K562 (cell line): ENCODE results near the gene C2orf92. TPM values are rescaled to one million over a fixed set of nuclear protein-coding genes. Genes with fewer than 3 reads are reported as not detected.

Experiments
- ATAC-seq: fragments of 200-7000 bp; cut with Tn5 transposase; 3 replicates; pipeline ENCODE4 v1.9.1; 2020; ENCODE audit warnings: moderate library complexity
- BruUV-seq: library from RNA; stranded (reverse); fragments of 400-500 nt; replicated peaks from 2 replicates; lab custom pipeline; 2021; lab: Mats Ljungman, UMichigan
- CTCF ChIA-PET: fragments of 300-600 bp; formaldehyde crosslinking; extraction: SDS; loops from one replicate; lab custom pipeline; 2021; ENCODE audit warnings: low intra/inter-chr PET ratio; lab: Yijun Ruan, JAX
- POLR2A ChIA-PET: fragments of 300-600, 350-650 bp; sonication (Branson Sonifier 250); formaldehyde crosslinking; extraction: SDS; loops from one replicate; lab custom pipeline; 2021; ENCODE audit warnings: antibody characterized with exemption, inconsistent platforms; lab: Yijun Ruan, JAX
- DNase-seq, 4 experiments: peaks; one replicate each; pipeline versions ENCODE4 v3.0.0 to v3.0.0-alpha.2; 2011 to 2018; ENCODE audit warnings: low spot score in 3 of 4, mixed read lengths in 3 of 4; ENCODE audit errors: extremely low read depth in 1 of 4
- FAIRE-seq: peaks from 2 replicates; lab custom pipeline; 2011; peaks lifted over from hg19 to GRCh38; lab: Jason Lieb, UNC
- H2AFZ ChIP-seq: 2 replicates; pipeline ENCODE4 v1.6.0; 2011; ENCODE audit warnings: low read depth, low read length, control low read depth, inconsistent platforms
- H3K27ac ChIP-seq: fragments of 200-600 bp; 3 replicates; pipeline ENCODE4 v1.8.0; 2011; ENCODE audit warnings: low read depth, mild to moderate bottlenecking, control low read depth, inconsistent platforms, low read length, moderate library complexity, mixed read lengths; ENCODE audit errors: extremely low read depth
- H3K27me3 ChIP-seq, 2 experiments: fragments of 300-600 bp in 1 of 2; 2 replicates in 1 of 2; 3 replicates in 1 of 2; pipeline versions ENCODE4 v1.6.0 to v1.8.0; 2011; ENCODE audit warnings: inconsistent platforms in 2 of 2, low read length in 2 of 2, mild to moderate bottlenecking in 1 of 2, mixed read lengths in 1 of 2, moderate library complexity in 1 of 2; ENCODE audit not compliant: control insufficient read depth in 2 of 2, insufficient read depth in 2 of 2
- H3K36me3 ChIP-seq: fragments of 300-600 bp; 3 replicates; pipeline ENCODE4 v1.8.0; 2011; ENCODE audit warnings: mild to moderate bottlenecking, low read length, inconsistent platforms; ENCODE audit not compliant: control insufficient read depth, insufficient read depth
- H3K4me1 ChIP-seq, 2 experiments: fragments of 200-600 bp in 1 of 2; replicated peaks in 1 of 2; 2 replicates in 1 of 2; 3 replicates in 1 of 2; pipeline versions ENCODE4 v1.5.1 to v1.8.0; 2011; ENCODE audit warnings: inconsistent platforms in 2 of 2, low read length in 2 of 2, mild to moderate bottlenecking in 1 of 2, mixed read lengths in 1 of 2, moderate library complexity in 1 of 2; ENCODE audit not compliant: control insufficient read depth in 2 of 2, insufficient read depth in 2 of 2
- H3K4me2 ChIP-seq: 2 replicates; pipeline ENCODE4 v1.6.1; 2011; ENCODE audit warnings: low read length, control low read depth, inconsistent platforms, mixed read lengths; ENCODE audit not compliant: insufficient read depth
- H3K4me3 ChIP-seq: fragments of 200-600 bp; sonication (generic), shearing (Covaris generic); 2 replicates; pipeline ENCODE4 v1.5.1; 2016; ENCODE audit warnings: control low read depth, inconsistent platforms
- H3K79me2 ChIP-seq: fragments of 200-600 bp; 3 replicates; pipeline ENCODE4 v1.8.0; 2011; ENCODE audit warnings: low read length, inconsistent platforms; ENCODE audit not compliant: control insufficient read depth, insufficient read depth
- H3K9ac ChIP-seq, 2 experiments: 2 replicates each; pipeline versions ENCODE4 v1.6.0 to v1.6.1; 2011; ENCODE audit warnings: low read depth in 2 of 2, low read length in 2 of 2, control low read depth in 1 of 2, inconsistent platforms in 1 of 2, mild to moderate bottlenecking in 1 of 2, mixed read lengths in 1 of 2; ENCODE audit not compliant: insufficient read depth in 1 of 2
- H3K9me1 ChIP-seq: one replicate; pipeline ENCODE4 v1.6.0; 2011; ENCODE audit warnings: inconsistent platforms, mild to moderate bottlenecking, low read length, moderate library complexity; ENCODE audit not compliant: control insufficient read depth, insufficient read depth
- H3K9me3 ChIP-seq: replicated peaks from 2 replicates; pipeline ENCODE4 v1.5.1; 2011; ENCODE audit warnings: low read depth, low read length, inconsistent platforms; ENCODE audit not compliant: control insufficient read depth, insufficient read depth
- H4K20me1 ChIP-seq: replicated peaks from 2 replicates; pipeline ENCODE4 v1.6.1; 2011; ENCODE audit warnings: low read length, inconsistent platforms, mixed read lengths; ENCODE audit not compliant: control insufficient read depth, insufficient read depth
- YY1 ChIP-seq, 3 experiments: IDR thresholded peaks; 2 replicates each; pipeline ENCODE4 v1.6.1; 2011; ENCODE audit warnings: low read length in 2 of 3, mild to moderate bottlenecking in 2 of 3, moderate library complexity in 2 of 3, borderline replicate concordance in 1 of 3, control low read depth in 1 of 3, low read depth in 1 of 3; ENCODE audit not compliant: insufficient read depth in 3 of 3, insufficient replicate concordance in 2 of 3, control insufficient read depth in 1 of 3, insufficient read length in 1 of 3; ENCODE audit errors: extremely low read depth in 1 of 3
- ZNF766 ChIP-seq: fragments of 200-800 bp; sonication (Bioruptor generic); conservative IDR thresholded peaks from 2 replicates; pipeline ENCODE4 v1.6.1; 2016; ENCODE audit warnings: missing genetic modification characterization, missing compliant biosample characterization
- WGBS: fragments of 100-300 bp; shearing (Covaris generic); methylation state at CpG from one replicate; pipeline ENCODE4 v1.1.6; 2016; ENCODE audit warnings: low coverage, mixed read lengths; ENCODE audit not compliant: insufficient coverage; ENCODE audit errors: missing lambda C conversion rate; 5-methylcytosine and 5-hydroxymethylcytosine counted together
- in situ Hi-C: fragments of 300-500 bp; cut with MboI; formaldehyde crosslinking; loops from 4 replicates; pipeline ENCODE4 v1.15.0; 2018; ENCODE audit warnings: inconsistent platforms, mixed read lengths
- intact Hi-C: fragments of 100-400 bp; cut with micrococcal nuclease; formaldehyde crosslinking; loops from 2 replicates; pipeline ENCODE4 v1.14.2; 2022
- polyA plus RNA-seq, 8 experiments: library from polyadenylated mRNA; depleted of rRNA in 4 of 8; stranded (reverse) in 5 of 8; unstranded in 3 of 8; fragments of >200 nt; fragmentation: Nextera tagmentation in 2 of 8; fragmentation: Illumina TruSeq in 1 of 8; extraction: Ambion mirVana in 2 of 8; extraction: Trizol in 1 of 8; gene quantifications; 2 replicates each; pipeline versions ENCODE4 v1.2.1 to v1.2.3, GENCODE V29; 2011 to 2014; ENCODE audit warnings: inconsistent platforms in 1 of 8, missing spikeins in 1 of 8
- small RNA-seq: library from RNA; depleted of rRNA; stranded (forward); fragments of <200 nt; gene quantifications from one replicate; pipeline ENCODE3, GENCODE V24; 2014
- total RNA-seq, 7 experiments: library from RNA; depleted of rRNA in 6 of 7; stranded (reverse); fragments of >200 nt in 6 of 7; fragmentation: Illumina TruSeq in 2 of 7; extraction: Trizol in 2 of 7; gene quantifications; 2 replicates each; pipeline versions ENCODE4 v1.2.1 to v1.2.3, GENCODE V29; 2011 to 2021; ENCODE audit warnings: low replicate concordance in 1 of 7

The C2orf92 gene
- total and polyA plus RNA-seq, 9 of the 15 experiments (the other 6 are each of a cell fraction or from before 2014, with no cell fraction given): 0.65 to 6.8 (median 3.6) TPM

GRCh38 chr2:97751752-97752151, 82.2 kb downstream of the C2orf92 start:
- H3K27me3 ChIP-seq: no peaks in the 10 kb centered on the region
- no peak overlapping the region for H2AFZ ChIP-seq
- 14% methylated on average over 3 of the region's 3 CpGs for WGBS
- H3K36me3 ChIP-seq: peaks cover 16% of the 10 kb centered on the region; the same call in 2 of the 3 replicates
- ChIA-PET CTCF (no interaction called here), POLR2A (interaction anchor here (0.9 kb wide), 1 partner anchor 23 kb away, joined by 3 read pairs; no protein-coding TSS in a partner anchor)
- in situ Hi-C loops (no loop called here), intact Hi-C loops (no loop called here)
- H3K9ac ChIP-seq: no peak overlapping the region
- FAIRE-seq (no peak), ATAC-seq (0 out of 3 replicates have a peak, but pooled peaks have one; percentile 18), DNase-seq (no peak)
- no peaks in the 10 kb centered on the region for H4K20me1 ChIP-seq
- H3K9me3 ChIP-seq: no peaks in the 10 kb centered on the region
- no TSS peak for BruUV-seq
- no peak overlapping the region for H3K4me3 ChIP-seq
- no peaks in the 10 kb centered on the region for H3K79me2 ChIP-seq
- no peaks in the 10 kb centered on the region for H3K9me1 ChIP-seq
- no peak overlapping the region for H3K4me2 ChIP-seq
- no peak overlapping the region for H3K27ac ChIP-seq
- TF ChIP-seq YY1 (IDR thresholded peaks at IDR 0.05; ENCODE audit: borderline replicate concordance in 1 of 3, control insufficient read depth in 1 of 3, extremely low read depth in 1 of 3, insufficient read depth in 3 of 3, insufficient read length in 1 of 3, insufficient replicate concordance in 2 of 3, low read depth in 1 of 3, low read length in 2 of 3) (no peak), ZNF766 (CRISPR knock-in tag) (0 out of 2 replicates have a peak, but pooled peaks have one; percentile 4)
- peaks cover 3 to 9% of the 10 kb centered on the region in 2 experiments; a peak in 4 of 5 replicates for H3K4me1 ChIP-seq

Small RNA genes lying within 50 kb of the gene (small RNA-seq; reads per million reads assigned to genes)
- gene RNU4-8P: 0.37 reads per million, percentile 6 among the genes with 10 or more reads in this experiment

Other genes starting within 250 kb of the C2orf92 start
- 24.9 and 25.7 TPM in 2 replicates for gene ANKRD36B, start 79.8 kb upstream of the C2orf92 start, total RNA-seq (2014; rRNA removed)
- gene ANKRD36B, start 79.8 kb upstream of the C2orf92 start, total RNA-seq (2014; rRNA removed; fragmentation: Illumina TruSeq; extraction: Trizol): 23.0 and 27.8 TPM in 2 replicates
- 38.8 and 40.9 TPM in 2 replicates for gene ANKRD36B, start 79.8 kb upstream of the C2orf92 start, total RNA-seq (2015; rRNA removed; fragmentation: Illumina TruSeq; extraction: Trizol)
- 12.3 and 17.2 TPM in 2 replicates for gene ANKRD36B, start 79.8 kb upstream of the C2orf92 start, total RNA-seq (2021)
- 12.4 and 12.7 TPM in 2 replicates for gene ANKRD36B, start 79.8 kb upstream of the C2orf92 start, polyA plus RNA-seq (2011; rRNA removed)
- gene ANKRD36B, start 79.8 kb upstream of the C2orf92 start, polyA plus RNA-seq (2014; fragmentation: Illumina TruSeq; extraction: Trizol): 8.0 and 13.3 TPM in 2 replicates
- 1 to 10 TPM; 7.6 to 8.6 TPM for gene ANKRD36B, start 79.8 kb upstream of the C2orf92 start, polyA plus RNA-seq (2014; fragmentation: Nextera tagmentation; extraction: Ambion mirVana)
- 12.1 and 12.3 TPM in 2 replicates for gene ANKRD36B, start 79.8 kb upstream of the C2orf92 start, polyA plus RNA-seq (2014; rRNA removed)
- gene COX5B, start 23.7 kb upstream of the C2orf92 start, total RNA-seq (2014; rRNA removed): 1,235 and 1,392 TPM in 2 replicates
- gene COX5B, start 23.7 kb upstream of the C2orf92 start, total RNA-seq (2014; rRNA removed; fragmentation: Illumina TruSeq; extraction: Trizol): 182 and 199 TPM in 2 replicates
- 458 and 535 TPM in 2 replicates for gene COX5B, start 23.7 kb upstream of the C2orf92 start, total RNA-seq (2015; rRNA removed; fragmentation: Illumina TruSeq; extraction: Trizol)
- gene COX5B, start 23.7 kb upstream of the C2orf92 start, total RNA-seq (2021): 536 and 603 TPM in 2 replicates
- 535 and 582 TPM in 2 replicates for gene COX5B, start 23.7 kb upstream of the C2orf92 start, polyA plus RNA-seq (2011; rRNA removed)
- gene COX5B, start 23.7 kb upstream of the C2orf92 start, polyA plus RNA-seq (2014; fragmentation: Illumina TruSeq; extraction: Trizol): 154 and 281 TPM in 2 replicates
- 100 to 1,000 TPM; 305 to 487 TPM for gene COX5B, start 23.7 kb upstream of the C2orf92 start, polyA plus RNA-seq (2014; fragmentation: Nextera tagmentation; extraction: Ambion mirVana)
- gene COX5B, start 23.7 kb upstream of the C2orf92 start, polyA plus RNA-seq (2014; rRNA removed): 1,304 and 1,424 TPM in 2 replicates
- gene ACTR1B, start 5.7 kb upstream of the C2orf92 start, total RNA-seq (2014; rRNA removed): 22.1 and 27.9 TPM in 2 replicates
- 12.0 and 16.2 TPM in 2 replicates for gene ACTR1B, start 5.7 kb upstream of the C2orf92 start, total RNA-seq (2014; rRNA removed; fragmentation: Illumina TruSeq; extraction: Trizol)
- 26.4 and 26.7 TPM in 2 replicates for gene ACTR1B, start 5.7 kb upstream of the C2orf92 start, total RNA-seq (2015; rRNA removed; fragmentation: Illumina TruSeq; extraction: Trizol)
- gene ACTR1B, start 5.7 kb upstream of the C2orf92 start, total RNA-seq (2021): 41.0 and 43.0 TPM in 2 replicates
- 40.9 and 47.4 TPM in 2 replicates for gene ACTR1B, start 5.7 kb upstream of the C2orf92 start, polyA plus RNA-seq (2011; rRNA removed)
- 22.5 and 29.2 TPM in 2 replicates for gene ACTR1B, start 5.7 kb upstream of the C2orf92 start, polyA plus RNA-seq (2014; fragmentation: Illumina TruSeq; extraction: Trizol)
- gene ACTR1B, start 5.7 kb upstream of the C2orf92 start, polyA plus RNA-seq (2014; fragmentation: Nextera tagmentation; extraction: Ambion mirVana): 1 to 10 TPM in 1 of 2 experiments, under 1 TPM in 1; 0.49 to 2.3 TPM
- 42.3 and 46.1 TPM in 2 replicates for gene ACTR1B, start 5.7 kb upstream of the C2orf92 start, polyA plus RNA-seq (2014; rRNA removed)
- 0.41 and 0.49 TPM in 2 replicates for gene ZAP70, start 43.9 kb downstream of the C2orf92 start, total RNA-seq (2014; rRNA removed)
- 0.07 TPM in 1 of 2 replicates, not detected in the other for gene ZAP70, start 43.9 kb downstream of the C2orf92 start, total RNA-seq (2014; rRNA removed; fragmentation: Illumina TruSeq; extraction: Trizol)
- gene ZAP70, start 43.9 kb downstream of the C2orf92 start, total RNA-seq (2015; rRNA removed; fragmentation: Illumina TruSeq; extraction: Trizol): 0.18 and 0.19 TPM in 2 replicates
- gene ZAP70, start 43.9 kb downstream of the C2orf92 start, total RNA-seq (2021): 0.80 and 0.98 TPM in 2 replicates
- gene ZAP70, start 43.9 kb downstream of the C2orf92 start, polyA plus RNA-seq (2011; rRNA removed): 0.35 and 0.39 TPM in 2 replicates
- 0.21 and 0.22 TPM in 2 replicates for gene ZAP70, start 43.9 kb downstream of the C2orf92 start, polyA plus RNA-seq (2014; fragmentation: Illumina TruSeq; extraction: Trizol)
- gene ZAP70, start 43.9 kb downstream of the C2orf92 start, polyA plus RNA-seq (2014; fragmentation: Nextera tagmentation; extraction: Ambion mirVana): under 1 TPM in 1 of 2 experiments, not detected in 1; 0.06 TPM
- gene ZAP70, start 43.9 kb downstream of the C2orf92 start, polyA plus RNA-seq (2014; rRNA removed): 0.20 and 0.76 TPM in 2 replicates